Loucy (cell line): ENCODE measurements around the gene SERGEF.

ENCODE experiments used
- H2AFZ ChIP-seq: fragments of 200-600 bp; sonication (generic); 2 replicates; pipeline ENCODE4 v1.6.0; 2016; ENCODE audit warnings: antibody characterized with exemption, mild to moderate bottlenecking, low read length, moderate library complexity
- H3F3A ChIP-seq: fragments of 200-600 bp; 2 replicates; pipeline ENCODE4 v1.6.0; 2016; ENCODE audit warnings: antibody characterized with exemption, low read depth, mild to moderate bottlenecking
- H3K27me3 ChIP-seq: fragments of 200-600 bp; sonication (generic); 2 replicates; pipeline ENCODE4 v1.6.1; 2014; ENCODE audit warnings: low read length, mild to moderate bottlenecking; ENCODE audit not compliant: insufficient read depth, poor library complexity, severe bottlenecking
- H3K36me3 ChIP-seq: fragments of 200-600 bp; sonication (generic); 2 replicates; pipeline ENCODE4 v1.6.1; 2016; ENCODE audit warnings: low read length; ENCODE audit not compliant: insufficient read depth
- H3K4me1 ChIP-seq: fragments of 200-600 bp; sonication (generic); 2 replicates; pipeline ENCODE4 v1.5.1; 2014; ENCODE audit warnings: low read length, mild to moderate bottlenecking; ENCODE audit not compliant: insufficient read depth, poor library complexity, severe bottlenecking
- H3K4me2 ChIP-seq: fragments of 200-600 bp; sonication (generic); 2 replicates; pipeline ENCODE4 v1.6.0; 2014; ENCODE audit warnings: antibody characterized with exemption, low read length, low read depth, mild to moderate bottlenecking; ENCODE audit not compliant: poor library complexity, severe bottlenecking
- H3K4me3 ChIP-seq: fragments of 200-600 bp; sonication (generic); 2 replicates; pipeline ENCODE4 v1.5.1; 2014; ENCODE audit warnings: low read length, mild to moderate bottlenecking, mixed read lengths; ENCODE audit not compliant: poor library complexity, severe bottlenecking
- H3K79me2 ChIP-seq: fragments of 200-600 bp; sonication (generic); 2 replicates; pipeline ENCODE4 v1.6.1; 2014; ENCODE audit warnings: low read length; ENCODE audit not compliant: insufficient read depth
- H3K9ac ChIP-seq: fragments of 200-600 bp; sonication (generic); 2 replicates; pipeline ENCODE4 v1.6.0; 2014; ENCODE audit warnings: mild to moderate bottlenecking, low read depth, low read length, moderate library complexity; ENCODE audit not compliant: poor library complexity, severe bottlenecking
- H3K9me2 ChIP-seq: fragments of 200-600 bp; sonication (generic); replicated peaks from 2 replicates; pipeline ENCODE4 v1.6.1; 2016; ENCODE audit warnings: low read depth, low read length, mixed read lengths
- H3K9me3 ChIP-seq: fragments of 200-600 bp; sonication (generic); 2 replicates; pipeline ENCODE4 v1.6.1; 2014; ENCODE audit warnings: mild to moderate bottlenecking, antibody characterized with exemption, low read length, low read depth; ENCODE audit not compliant: insufficient read depth
- H4K20me1 ChIP-seq: fragments of 200-600 bp; sonication (generic); 2 replicates; pipeline ENCODE4 v1.6.0; 2014; ENCODE audit warnings: antibody characterized with exemption, low read length, mild to moderate bottlenecking; ENCODE audit not compliant: insufficient read depth, poor library complexity, severe bottlenecking
- EZH2phosphoT487 ChIP-seq: fragments of 200-600 bp; IDR thresholded peaks from 2 replicates; pipeline ENCODE4 v1.6.1; 2018; ENCODE audit warnings: antibody characterized with exemption, mild to moderate bottlenecking, moderate library complexity, borderline replicate concordance
- TF ChIP-seq, protein P1 (sequence below): fragments of 200-600 bp; sonication (generic); conservative IDR thresholded peaks from 2 replicates; pipeline ENCODE4 v1.5.1; 2014; ENCODE audit warnings: mild to moderate bottlenecking, antibody characterized with exemption, low read length

The SERGEF gene

DNA sequence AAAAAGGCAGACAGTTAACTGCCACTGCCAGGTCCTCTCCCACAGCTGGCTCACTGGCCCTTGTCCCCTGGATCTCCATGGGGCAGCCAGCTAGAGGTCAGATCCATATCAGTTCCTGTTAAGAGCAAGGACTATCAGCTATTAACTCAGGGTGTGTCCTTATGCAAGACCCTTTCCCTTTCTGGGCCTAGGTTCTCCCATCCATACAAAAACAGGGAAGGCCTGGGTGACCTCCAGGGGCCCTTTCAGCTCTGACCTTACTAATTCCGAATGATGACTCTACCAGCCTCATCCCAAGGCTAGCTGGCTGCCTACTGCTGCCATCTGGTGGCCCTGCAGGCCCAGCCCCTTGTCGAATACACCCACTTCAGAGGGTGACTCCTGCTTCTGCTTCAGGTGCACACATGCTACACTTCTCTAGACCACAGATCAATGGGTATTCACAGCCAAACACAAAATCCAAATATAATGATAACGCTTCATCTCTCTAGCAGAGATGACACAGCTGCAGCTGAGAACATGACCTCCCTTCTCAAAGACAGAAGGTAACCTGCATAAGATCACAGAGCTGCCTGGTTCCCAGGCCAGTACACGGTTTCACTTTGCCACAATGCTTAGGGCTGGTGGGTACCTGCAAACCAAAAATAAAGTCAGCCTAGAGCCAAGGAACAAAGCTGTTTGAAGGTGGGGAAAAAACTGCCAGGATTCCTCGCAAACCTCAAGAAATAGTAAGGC, 34.1 kb downstream of the SERGEF start:
- H3K9me3 ChIP-seq, result no peaks in the 10 kb centered on the region
- H3K79me2 ChIP-seq, result no peaks in the 10 kb centered on the region
- H4K20me1 ChIP-seq, result peaks cover 3% of the 10 kb centered on the region
- no peaks in the 10 kb centered on the region for H3K4me1 ChIP-seq
- no peak overlapping the region for H3K4me2 ChIP-seq
- no peaks in the 10 kb centered on the region for H3K9me2 ChIP-seq
- H3K27me3 ChIP-seq, result no peaks in the 10 kb centered on the region
- TF ChIP-seq, protein P1, sequence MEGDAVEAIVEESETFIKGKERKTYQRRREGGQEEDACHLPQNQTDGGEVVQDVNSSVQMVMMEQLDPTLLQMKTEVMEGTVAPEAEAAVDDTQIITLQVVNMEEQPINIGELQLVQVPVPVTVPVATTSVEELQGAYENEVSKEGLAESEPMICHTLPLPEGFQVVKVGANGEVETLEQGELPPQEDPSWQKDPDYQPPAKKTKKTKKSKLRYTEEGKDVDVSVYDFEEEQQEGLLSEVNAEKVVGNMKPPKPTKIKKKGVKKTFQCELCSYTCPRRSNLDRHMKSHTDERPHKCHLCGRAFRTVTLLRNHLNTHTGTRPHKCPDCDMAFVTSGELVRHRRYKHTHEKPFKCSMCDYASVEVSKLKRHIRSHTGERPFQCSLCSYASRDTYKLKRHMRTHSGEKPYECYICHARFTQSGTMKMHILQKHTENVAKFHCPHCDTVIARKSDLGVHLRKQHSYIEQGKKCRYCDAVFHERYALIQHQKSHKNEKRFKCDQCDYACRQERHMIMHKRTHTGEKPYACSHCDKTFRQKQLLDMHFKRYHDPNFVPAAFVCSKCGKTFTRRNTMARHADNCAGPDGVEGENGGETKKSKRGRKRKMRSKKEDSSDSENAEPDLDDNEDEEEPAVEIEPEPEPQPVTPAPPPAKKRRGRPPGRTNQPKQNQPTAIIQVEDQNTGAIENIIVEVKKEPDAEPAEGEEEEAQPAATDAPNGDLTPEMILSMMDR, result peak; percentile 79
- no peak for TF ChIP-seq EZH2phosphoT487
- H3K4me3 ChIP-seq, result no peak overlapping the region
- H3F3A ChIP-seq, result no peaks in the 10 kb centered on the region
- no peak overlapping the region for H2AFZ ChIP-seq
- H3K36me3 ChIP-seq, result peaks cover 10% of the 10 kb centered on the region; the same call in 1 of the 2 replicates
- no peak overlapping the region for H3K9ac ChIP-seq

DNA sequence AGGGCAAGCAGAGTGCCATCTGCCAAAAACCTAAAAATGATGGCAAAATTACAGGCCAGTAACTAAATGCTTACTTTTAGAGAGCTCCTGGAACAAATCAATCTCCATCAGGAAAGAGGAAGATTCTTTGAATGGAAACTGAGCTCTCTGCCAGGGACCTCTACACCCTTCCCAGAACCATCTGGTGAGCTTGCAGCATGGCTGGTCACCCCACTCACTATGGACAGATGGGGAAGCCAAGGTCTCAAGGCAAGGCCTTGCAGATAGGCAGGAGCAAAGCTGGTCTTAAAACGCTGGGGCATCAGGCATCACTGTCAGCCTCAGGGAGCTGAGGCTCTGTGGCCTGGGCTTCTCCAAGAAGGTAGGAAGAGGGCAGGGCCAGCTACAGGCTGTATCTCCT, 36.2 kb downstream of the SERGEF start:
- Histone ChIP-seq H3K4me1 (no peaks in the 10 kb centered on the region), H3K9me2 (no peaks in the 10 kb centered on the region), H2AFZ (no peak overlapping the region), H3F3A (no peaks in the 10 kb centered on the region), H3K9me3 (no peaks in the 10 kb centered on the region), H3K36me3 (peaks cover 9% of the 10 kb centered on the region), H3K4me2 (no peak overlapping the region), H3K9ac (no peak overlapping the region), H3K27me3 (no peaks in the 10 kb centered on the region), H3K79me2 (no peaks in the 10 kb centered on the region), H3K4me3 (no peak overlapping the region), H4K20me1 (peaks cover 3% of the 10 kb centered on the region)
- no peak for TF ChIP-seq EZH2phosphoT487
- TF ChIP-seq, protein P1, result no peak

DNA sequence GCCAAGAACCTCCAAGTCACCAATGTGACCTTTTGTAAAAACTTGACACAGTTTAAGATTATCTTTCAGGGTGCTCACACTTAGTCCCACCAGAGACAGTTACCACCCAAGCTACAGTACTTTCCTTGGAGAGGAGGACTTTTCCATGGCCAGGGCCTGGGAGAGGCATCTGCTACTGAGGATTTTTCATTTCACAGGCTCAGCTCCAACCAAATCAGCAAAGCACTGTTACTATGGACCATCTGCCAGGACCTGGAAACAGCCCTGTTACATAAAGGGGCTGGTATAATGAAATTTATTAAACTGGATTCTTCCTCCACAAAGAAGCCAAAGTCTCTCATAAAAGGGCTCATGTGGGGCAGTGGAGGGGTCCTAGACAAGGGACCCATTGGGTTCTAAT, 38.6 kb downstream of the SERGEF start:
- Histone ChIP-seq H3K9me2 (no peaks in the 10 kb centered on the region), H3F3A (no peaks in the 10 kb centered on the region), H3K27me3 (no peaks in the 10 kb centered on the region), H2AFZ (no peak overlapping the region), H4K20me1 (no peaks in the 10 kb centered on the region), H3K4me3 (no peak overlapping the region), H3K4me1 (no peaks in the 10 kb centered on the region), H3K36me3 (peaks cover 16% of the 10 kb centered on the region), H3K4me2 (no peak overlapping the region), H3K9me3 (no peaks in the 10 kb centered on the region; the same call in 1 of the 2 replicates), H3K79me2 (no peaks in the 10 kb centered on the region), H3K9ac (no peak overlapping the region)
- no peak for TF ChIP-seq EZH2phosphoT487
- TF ChIP-seq, protein P1, result no peak
